ENCODE data around the gene POLK.
"Not testable (repeated sequence)": the region's sequence is repeated elsewhere in the genome, so short reads cannot be mapped to it uniquely, and the experiment has no call there.

- TF ChIP-seq CTCF, EZH2phosphoT487 (IDR thresholded peaks at IDR 0.05; ENCODE audit: low read length): not testable (repeated sequence)
These were observed 66.6 kb downstream of the POLK start for GRCh38 chr5:75578280-75578679.
